Neural cell (in vitro differentiated cells): ENCODE measurements around the gene ALDH3B2. TPM values are rescaled to one million over a fixed set of nuclear protein-coding genes. Genes with fewer than 3 reads are reported as not detected.

Experiments
- H2AFZ ChIP-seq: fragments of 200-600, 300-800 bp; sonication (generic), shearing (Covaris generic); 2 replicates; pipeline ENCODE4 v1.6.0; 2014; ENCODE audit warnings: low read depth, mild to moderate bottlenecking, antibody characterized with exemption, low read length, moderate library complexity
- H3F3A ChIP-seq: fragments of 200-600 bp; shearing (Covaris generic); 2 replicates; pipeline ENCODE4 v1.6.1; 2016; ENCODE audit warnings: mild to moderate bottlenecking, moderate library complexity, mixed read lengths, antibody characterized with exemption, low read length; ENCODE audit not compliant: insufficient read depth, poor library complexity, severe bottlenecking
- H3K27ac ChIP-seq: fragments of 200-600, 300-800 bp; sonication (generic), shearing (Covaris generic); 2 replicates; pipeline ENCODE4 v1.5.1; 2014; ENCODE audit warnings: mild to moderate bottlenecking, low read length, moderate library complexity
- H3K27me3 ChIP-seq: fragments of 300-800, 200-600 bp; sonication (generic), shearing (Covaris generic); 2 replicates; pipeline ENCODE4 v1.6.0; 2014; ENCODE audit warnings: mild to moderate bottlenecking, low read depth, low read length, moderate library complexity; ENCODE audit not compliant: insufficient read depth
- H3K36me3 ChIP-seq: fragments of 300-800, 200-600 bp; sonication (generic), shearing (Covaris generic); 2 replicates; pipeline ENCODE4 v1.5.1; 2014; ENCODE audit warnings: mild to moderate bottlenecking, antibody characterized with exemption, low read length, moderate library complexity; ENCODE audit not compliant: insufficient read depth
- H3K4me2 ChIP-seq: fragments of 300-800, 200-600 bp; sonication (generic), shearing (Covaris generic); 2 replicates; pipeline ENCODE4 v1.6.0; 2014; ENCODE audit warnings: mild to moderate bottlenecking, low read length
- H3K4me3 ChIP-seq: fragments of 300-800, 200-600 bp; sonication (generic), shearing (Covaris generic); 2 replicates; pipeline ENCODE4 v1.5.1; 2014; ENCODE audit warnings: mild to moderate bottlenecking, low read length, moderate library complexity
- H3K79me2 ChIP-seq: fragments of 200-600 bp; shearing (Covaris generic); replicated peaks from 2 replicates; pipeline ENCODE4 v1.6.0; 2014; ENCODE audit warnings: mild to moderate bottlenecking, low read length, moderate library complexity; ENCODE audit not compliant: insufficient read depth
- H3K9ac ChIP-seq: fragments of 300-800, 200-600 bp; sonication (generic), shearing (Covaris generic); 2 replicates; pipeline ENCODE4 v1.6.1; 2016; ENCODE audit warnings: mild to moderate bottlenecking, low read length, mixed read lengths
- H3K9me2 ChIP-seq: fragments of 200-600 bp; shearing (Covaris generic); 2 replicates; pipeline ENCODE4 v1.6.1; 2016; ENCODE audit warnings: mild to moderate bottlenecking, low read length, mixed read lengths; ENCODE audit not compliant: insufficient read depth
- H3K9me3 ChIP-seq: fragments of 200-600, 300-800 bp; sonication (generic), shearing (Covaris generic); 2 replicates; pipeline ENCODE4 v1.6.1; 2016; ENCODE audit warnings: mild to moderate bottlenecking, mixed run types, low read length, moderate library complexity, mixed read lengths
- H4K20me1 ChIP-seq: fragments of 200-600 bp; shearing (Covaris generic); 2 replicates; pipeline ENCODE4 v1.6.1; 2016; ENCODE audit warnings: mild to moderate bottlenecking, mixed run types; ENCODE audit not compliant: insufficient read depth
- EP300 ChIP-seq: fragments of 450-650 bp; conservative IDR thresholded peaks from 2 replicates; pipeline ENCODE4 v1.6.1; 2014; ENCODE audit warnings: antibody characterized with exemption, mild to moderate bottlenecking, moderate library complexity; ENCODE audit not compliant: poor library complexity, severe bottlenecking
- EZH2 ChIP-seq: fragments of 200-600, 300-800 bp; shearing (Covaris generic), sonication (generic); IDR thresholded peaks from 2 replicates; pipeline ENCODE4 v1.6.1; 2014; ENCODE audit warnings: antibody characterized with exemption, low read length, borderline replicate concordance, mild to moderate bottlenecking; ENCODE audit not compliant: insufficient read depth, poor library complexity, severe bottlenecking
- MXI1 ChIP-seq: fragments of 450-650 bp; conservative IDR thresholded peaks from 2 replicates; pipeline ENCODE4 v1.6.1; 2014; ENCODE audit warnings: antibody characterized with exemption, mild to moderate bottlenecking; ENCODE audit not compliant: poor library complexity, severe bottlenecking
- POLR2AphosphoS5 ChIP-seq: IDR thresholded peaks from 2 replicates; pipeline ENCODE4 v1.6.1; 2012
- RAD21 ChIP-seq: fragments of 450-650 bp; conservative IDR thresholded peaks from 2 replicates; pipeline ENCODE4 v1.6.1; 2014; ENCODE audit warnings: antibody characterized with exemption, mild to moderate bottlenecking, moderate library complexity
- SMC3 ChIP-seq: fragments of 450-650 bp; conservative IDR thresholded peaks from 2 replicates; pipeline ENCODE4 v1.6.1; 2014; ENCODE audit warnings: antibody characterized with exemption, mild to moderate bottlenecking, moderate library complexity; ENCODE audit not compliant: poor library complexity
- TAF1 ChIP-seq: IDR thresholded peaks from 2 replicates; pipeline ENCODE4 v1.6.1; 2012; ENCODE audit warnings: low read depth
- polyA plus RNA-seq: library from polyadenylated mRNA; depleted of rRNA; stranded (reverse); fragments of >200 nt; gene quantifications from 2 replicates; pipeline ENCODE4 v1.2.3, GENCODE V29; 2014
- TF ChIP-seq, protein P1 (sequence below): fragments of 450-650 bp; IDR thresholded peaks from 2 replicates; pipeline ENCODE4 v1.5.1; 2014; ENCODE audit warnings: antibody characterized with exemption, mild to moderate bottlenecking, moderate library complexity; ENCODE audit not compliant: poor library complexity, severe bottlenecking
- TF ChIP-seq, protein P2 (sequence below): IDR thresholded peaks from 2 replicates; pipeline ENCODE4 v1.6.1; 2012; ENCODE audit warnings: borderline replicate concordance

ALDH3B2 gene
- polyA plus RNA-seq, 1 donor from 2014 or later: not detected

GRCh38 chr11:67631853-67632174, 42.6 kb downstream of the ALDH3B2 start:
- Histone ChIP-seq H3K9ac (no peak overlapping the region), H3K27me3 (no peaks in the 10 kb centered on the region), H3K4me2 (no peak overlapping the region), H3K36me3 (no peaks in the 10 kb centered on the region), H3K4me3 (no peak overlapping the region), H3K9me3 (no peaks in the 10 kb centered on the region), H3K79me2 (no peaks in the 10 kb centered on the region), H3K27ac (no peak overlapping the region), H3F3A (no peaks in the 10 kb centered on the region), H2AFZ (no peak overlapping the region), H4K20me1 (no peaks in the 10 kb centered on the region), H3K9me2 (no peaks in the 10 kb centered on the region)
- TF ChIP-seq SMC3 (no peak), POLR2AphosphoS5 (no peak), MXI1 (no peak), EZH2 (no peak), RAD21 (no peak)
- TF ChIP-seq, protein P1, sequence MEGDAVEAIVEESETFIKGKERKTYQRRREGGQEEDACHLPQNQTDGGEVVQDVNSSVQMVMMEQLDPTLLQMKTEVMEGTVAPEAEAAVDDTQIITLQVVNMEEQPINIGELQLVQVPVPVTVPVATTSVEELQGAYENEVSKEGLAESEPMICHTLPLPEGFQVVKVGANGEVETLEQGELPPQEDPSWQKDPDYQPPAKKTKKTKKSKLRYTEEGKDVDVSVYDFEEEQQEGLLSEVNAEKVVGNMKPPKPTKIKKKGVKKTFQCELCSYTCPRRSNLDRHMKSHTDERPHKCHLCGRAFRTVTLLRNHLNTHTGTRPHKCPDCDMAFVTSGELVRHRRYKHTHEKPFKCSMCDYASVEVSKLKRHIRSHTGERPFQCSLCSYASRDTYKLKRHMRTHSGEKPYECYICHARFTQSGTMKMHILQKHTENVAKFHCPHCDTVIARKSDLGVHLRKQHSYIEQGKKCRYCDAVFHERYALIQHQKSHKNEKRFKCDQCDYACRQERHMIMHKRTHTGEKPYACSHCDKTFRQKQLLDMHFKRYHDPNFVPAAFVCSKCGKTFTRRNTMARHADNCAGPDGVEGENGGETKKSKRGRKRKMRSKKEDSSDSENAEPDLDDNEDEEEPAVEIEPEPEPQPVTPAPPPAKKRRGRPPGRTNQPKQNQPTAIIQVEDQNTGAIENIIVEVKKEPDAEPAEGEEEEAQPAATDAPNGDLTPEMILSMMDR: no peak
- TF ChIP-seq, protein P2, sequence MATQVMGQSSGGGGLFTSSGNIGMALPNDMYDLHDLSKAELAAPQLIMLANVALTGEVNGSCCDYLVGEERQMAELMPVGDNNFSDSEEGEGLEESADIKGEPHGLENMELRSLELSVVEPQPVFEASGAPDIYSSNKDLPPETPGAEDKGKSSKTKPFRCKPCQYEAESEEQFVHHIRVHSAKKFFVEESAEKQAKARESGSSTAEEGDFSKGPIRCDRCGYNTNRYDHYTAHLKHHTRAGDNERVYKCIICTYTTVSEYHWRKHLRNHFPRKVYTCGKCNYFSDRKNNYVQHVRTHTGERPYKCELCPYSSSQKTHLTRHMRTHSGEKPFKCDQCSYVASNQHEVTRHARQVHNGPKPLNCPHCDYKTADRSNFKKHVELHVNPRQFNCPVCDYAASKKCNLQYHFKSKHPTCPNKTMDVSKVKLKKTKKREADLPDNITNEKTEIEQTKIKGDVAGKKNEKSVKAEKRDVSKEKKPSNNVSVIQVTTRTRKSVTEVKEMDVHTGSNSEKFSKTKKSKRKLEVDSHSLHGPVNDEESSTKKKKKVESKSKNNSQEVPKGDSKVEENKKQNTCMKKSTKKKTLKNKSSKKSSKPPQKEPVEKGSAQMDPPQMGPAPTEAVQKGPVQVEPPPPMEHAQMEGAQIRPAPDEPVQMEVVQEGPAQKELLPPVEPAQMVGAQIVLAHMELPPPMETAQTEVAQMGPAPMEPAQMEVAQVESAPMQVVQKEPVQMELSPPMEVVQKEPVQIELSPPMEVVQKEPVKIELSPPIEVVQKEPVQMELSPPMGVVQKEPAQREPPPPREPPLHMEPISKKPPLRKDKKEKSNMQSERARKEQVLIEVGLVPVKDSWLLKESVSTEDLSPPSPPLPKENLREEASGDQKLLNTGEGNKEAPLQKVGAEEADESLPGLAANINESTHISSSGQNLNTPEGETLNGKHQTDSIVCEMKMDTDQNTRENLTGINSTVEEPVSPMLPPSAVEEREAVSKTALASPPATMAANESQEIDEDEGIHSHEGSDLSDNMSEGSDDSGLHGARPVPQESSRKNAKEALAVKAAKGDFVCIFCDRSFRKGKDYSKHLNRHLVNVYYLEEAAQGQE: no peak

- H3F3A ChIP-seq: no peaks in the 10 kb centered on the region
- H4K20me1 ChIP-seq: no peaks in the 10 kb centered on the region
- no peaks in the 10 kb centered on the region for H3K27me3 ChIP-seq
- no peaks in the 10 kb centered on the region for H3K36me3 ChIP-seq
- no peaks in the 10 kb centered on the region for H3K9me2 ChIP-seq
- no peak overlapping the region for H3K27ac ChIP-seq
- H2AFZ ChIP-seq: no peak overlapping the region
- H3K9ac ChIP-seq: peak overlapping the region; percentile 91
- no peak overlapping the region for H3K4me2 ChIP-seq
- no peaks in the 10 kb centered on the region for H3K9me3 ChIP-seq
- no peaks in the 10 kb centered on the region for H3K79me2 ChIP-seq
- TF ChIP-seq, protein P1: no peak
- TF ChIP-seq POLR2AphosphoS5 (no peak), EP300 (no peak), SMC3 (no peak), EZH2 (no peak), TAF1 (no peak)
- peak overlapping the region; percentile 98 for H3K4me3 ChIP-seq
These were observed 43.0 kb downstream of the ALDH3B2 start for GRCh38 chr11:67631411-67631810.
